ENCODE results near the gene CHIT1.

GRCh38 chr1:203173566-203173965 lies 55.9 kb downstream of the CHIT1 start:
- no peak for TF ChIP-seq CTCF (conservative IDR thresholded peaks at IDR 0.05; ENCODE audit: low read length)
- no peak for TF ChIP-seq EZH2phosphoT487 (IDR thresholded peaks at IDR 0.05; ENCODE audit: borderline replicate concordance, low read depth, low read length)

All from OCI-LY7 (cell line).